HG03066 (cell line): ENCODE results near the gene FAM20C.

ENCODE experiments used
- ATAC-seq: cut with Tn5 transposase; IDR thresholded peaks from one replicate; pipeline ENCODE4 v1.9.1; 2021; ENCODE audit warnings: low read depth; ENCODE audit not compliant: unreplicated experiment

FAM20C gene

GRCh38 chr7:265192-265997 is 73.0 kb downstream of the FAM20C start:
- ATAC-seq, result no peak

GRCh38 chr7:265998-266850 is 73.9 kb downstream of the FAM20C start:
- ATAC-seq, result no peak

- no peak for ATAC-seq
These were observed 74.8 kb downstream of the FAM20C start for GRCh38 chr7:266851-267840.

- ATAC-seq, result no peak
These were observed 76.6 kb downstream of the FAM20C start for GRCh38 chr7:268991-269390.

GRCh38 chr7:269721-270120 is 77.3 kb downstream of the FAM20C start:
- ATAC-seq, result no peak

GRCh38 chr7:270351-270983 is 78.1 kb downstream of the FAM20C start:
- no peak for ATAC-seq

- ATAC-seq, result no peak
These were observed 79.1 kb downstream of the FAM20C start for GRCh38 chr7:271266-272107.

GRCh38 chr7:272108-272615 is 79.8 kb downstream of the FAM20C start:
- ATAC-seq, result no peak

- ATAC-seq, result no peak
These were observed 80.3 kb downstream of the FAM20C start for GRCh38 chr7:272631-273030.

- ATAC-seq, result no peak
These were observed 81.0 kb downstream of the FAM20C start for GRCh38 chr7:273327-273726.

- ATAC-seq, result no peak
These were observed 81.9 kb downstream of the FAM20C start for GRCh38 chr7:274266-274665.

- no peak for ATAC-seq
These were observed 84.0 kb downstream of the FAM20C start for GRCh38 chr7:276230-276835.

- no peak for ATAC-seq
These were observed 84.9 kb downstream of the FAM20C start for GRCh38 chr7:277228-277627.

- no peak for ATAC-seq
These were observed 85.7 kb downstream of the FAM20C start for GRCh38 chr7:278081-278480.

GRCh38 chr7:279821-280220 is 87.5 kb downstream of the FAM20C start:
- no peak for ATAC-seq

GRCh38 chr7:280461-280860 is 88.1 kb downstream of the FAM20C start:
- no peak for ATAC-seq

GRCh38 chr7:281637-282036 is 89.3 kb downstream of the FAM20C start:
- no peak for ATAC-seq

- ATAC-seq, result no peak
These were observed 90.2 kb downstream of the FAM20C start for GRCh38 chr7:282621-283020.
